ENCODE results near the gene OPCML.

- TF ChIP-seq CTCF (IDR thresholded peaks at IDR 0.05) (no peak), POLR2A (IDR thresholded peaks at IDR 0.05) (no peak)
These were observed 1032.6 kb downstream of the OPCML start for GRCh38 chr11:132499661-132500060.
